ENCODE measurements around the gene BCL11B.

BCL11B gene

DNA sequence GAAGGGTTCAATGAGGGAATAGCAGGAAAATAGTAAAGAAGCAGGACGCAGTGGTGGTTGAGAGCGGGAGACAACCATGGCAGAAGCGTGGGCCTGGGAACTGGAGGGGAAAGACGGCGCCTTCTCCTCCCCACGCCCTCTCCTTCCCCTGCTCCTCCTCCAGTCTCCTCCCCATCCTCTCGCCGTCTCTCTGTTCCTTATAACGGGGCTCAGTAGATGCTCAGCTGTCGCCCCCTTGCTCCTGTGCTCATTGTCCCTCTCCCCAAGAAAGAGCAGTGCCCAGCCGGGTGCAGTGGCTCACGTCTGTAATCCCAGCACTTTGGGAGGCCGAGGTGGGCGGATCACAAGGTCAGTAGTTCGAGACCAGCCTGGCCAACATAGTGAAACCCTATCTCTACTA is 142.0 kb downstream of the BCL11B start:
- no peak for DNase-seq

GRCh38 chr14:99129211-99129696 is 142.7 kb downstream of the BCL11B start:
- DNase-seq: no peak

DNA sequence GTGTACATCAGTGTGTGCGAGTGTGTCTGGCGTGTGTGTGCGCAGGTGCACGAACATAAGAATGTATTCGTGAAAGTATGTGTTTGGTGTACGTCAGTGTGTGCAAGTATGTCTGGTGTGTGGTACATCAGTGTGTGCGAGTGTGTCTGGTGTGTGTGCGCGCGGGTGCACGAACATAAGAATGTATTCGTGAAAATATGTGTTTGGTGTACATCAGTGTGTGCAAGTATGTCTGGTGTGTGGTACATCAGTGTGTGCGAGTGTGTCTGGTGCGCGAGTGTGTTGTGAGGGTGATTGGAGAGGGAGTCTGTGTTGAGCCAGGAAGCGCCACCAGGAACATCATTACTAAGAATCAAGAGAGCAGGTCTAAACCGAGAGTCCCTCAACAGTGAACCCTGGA is 143.8 kb downstream of the BCL11B start:
- DNase-seq: no peak

DNA sequence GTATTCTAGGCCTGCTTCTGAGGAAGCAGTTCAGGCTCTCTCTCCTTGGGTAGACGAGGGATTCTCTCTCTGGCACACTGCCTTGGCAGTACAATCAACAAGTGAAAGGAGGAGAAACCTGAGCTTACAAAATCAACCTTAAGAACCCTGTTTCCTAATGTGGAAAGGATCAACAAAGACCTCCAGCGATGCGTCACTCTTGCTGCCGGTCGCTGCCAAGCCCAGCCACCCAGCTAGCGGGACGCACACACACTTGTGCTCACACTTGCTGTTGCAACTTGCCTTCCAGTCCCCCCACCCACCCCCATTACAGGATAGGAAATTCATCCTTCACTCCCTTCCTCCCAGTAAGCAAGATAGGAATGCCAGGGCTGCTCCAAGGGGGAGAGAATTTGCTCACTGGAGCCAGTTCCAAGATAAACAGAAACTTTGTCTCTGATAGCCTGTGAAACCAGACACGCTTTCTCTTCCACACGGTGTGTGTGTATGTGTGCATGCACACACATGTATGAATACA is 144.3 kb downstream of the BCL11B start:
- no peak for DNase-seq

DNA sequence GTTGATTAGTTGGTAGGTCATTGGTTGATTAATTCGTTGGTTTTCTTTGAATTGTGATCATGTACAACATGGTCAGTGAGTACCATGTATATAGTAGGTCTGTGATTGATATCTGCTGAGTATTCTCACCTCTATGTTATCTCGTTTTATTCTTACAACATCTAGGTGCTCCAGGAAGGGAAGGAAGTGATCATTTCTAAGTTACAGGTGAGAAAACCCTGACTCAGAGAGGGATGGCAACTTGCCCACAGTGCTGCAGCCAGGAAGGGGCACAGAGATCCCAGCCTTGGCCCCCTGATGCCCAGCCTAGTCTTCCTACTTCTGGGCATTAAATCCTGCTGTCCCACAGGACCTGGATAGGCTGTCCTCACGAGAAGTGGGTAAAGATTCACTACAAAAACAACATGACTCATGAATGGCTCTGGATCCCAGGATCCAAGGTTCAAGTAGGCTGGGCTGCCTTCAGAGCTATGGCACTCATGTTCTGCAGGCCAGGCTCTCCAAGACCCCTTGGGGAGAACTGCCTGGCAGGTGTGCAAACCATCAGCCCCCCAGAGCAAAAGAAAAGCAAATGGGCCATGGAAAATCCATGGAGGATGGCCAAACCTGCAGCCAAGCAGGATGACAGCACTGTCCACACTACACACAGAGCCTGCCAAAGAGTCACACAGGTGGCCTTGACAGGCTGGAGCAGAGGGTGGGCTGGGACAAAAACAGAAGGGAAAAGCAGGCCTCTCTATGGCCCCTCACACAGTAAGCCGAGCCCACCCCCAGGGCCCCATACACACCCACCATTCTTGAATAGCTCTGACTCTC is 146.2 kb downstream of the BCL11B start:
- no peak for DNase-seq

- DNase-seq: no peak
Observed at GRCh38 chr14:99125113-99125512, 146.9 kb downstream of the BCL11B start.

DNA sequence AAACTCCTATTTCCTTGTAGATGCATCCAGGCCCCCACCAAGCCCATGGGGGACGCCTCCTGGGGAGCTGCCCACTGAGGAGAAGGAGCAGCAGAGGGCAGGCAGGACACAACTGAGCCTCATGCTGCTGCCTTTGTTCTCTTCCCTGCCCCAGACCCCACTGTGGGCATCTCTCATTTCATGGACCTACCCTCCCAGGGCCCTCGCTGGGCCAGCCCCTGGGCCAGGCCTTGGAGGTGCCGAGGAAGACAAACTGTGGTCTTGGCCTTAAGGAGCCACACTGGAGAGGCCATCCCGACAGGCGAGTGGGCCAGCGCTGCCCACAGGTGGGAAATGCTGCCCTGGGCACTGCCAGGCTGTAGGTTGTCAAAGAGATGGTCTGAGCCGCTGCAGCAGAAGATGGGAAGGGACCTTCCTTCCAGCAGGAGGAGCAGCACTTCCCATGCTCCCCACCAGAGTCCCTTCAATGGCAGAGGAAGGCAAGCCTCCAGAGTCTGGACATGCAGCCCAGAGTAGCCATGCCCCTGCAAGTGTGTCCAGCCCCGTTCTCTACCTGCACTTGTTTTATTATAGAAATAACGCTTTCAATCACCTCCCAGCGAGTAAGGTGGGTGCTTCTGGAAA is 147.4 kb downstream of the BCL11B start:
- DNase-seq: no peak

GRCh38 chr14:99123208-99123870 is 148.7 kb downstream of the BCL11B start:
- no peak for DNase-seq

GRCh38 chr14:99122521-99123125 is 149.4 kb downstream of the BCL11B start:
- no peak for DNase-seq

DNA sequence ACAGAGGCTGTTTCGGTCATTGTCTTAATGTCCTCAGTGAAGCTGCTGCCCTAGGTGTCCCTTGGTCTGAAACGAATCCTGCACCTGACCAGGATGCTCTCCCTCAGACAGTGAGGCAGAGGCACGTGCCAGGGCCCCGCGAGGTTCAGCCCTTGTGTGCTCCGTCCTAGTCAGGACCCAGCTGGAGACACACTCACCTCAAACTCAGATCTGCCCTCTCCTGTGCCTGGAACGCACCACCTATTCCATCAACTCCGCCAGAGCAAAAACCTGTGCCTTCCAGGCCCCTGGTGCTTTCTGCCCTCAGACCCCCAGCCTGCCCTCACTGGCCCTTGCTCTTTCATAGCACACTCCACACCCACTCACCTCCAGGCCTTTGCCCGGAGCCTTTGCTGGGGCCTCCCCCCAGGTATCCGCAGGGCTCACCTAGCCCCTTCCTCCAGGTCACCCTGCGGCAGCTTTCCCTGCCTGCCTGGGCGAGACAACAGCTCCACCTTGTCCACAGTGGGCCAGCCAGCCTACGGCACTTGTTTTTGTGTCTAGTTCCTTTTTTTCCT is 150.6 kb downstream of the BCL11B start:
- DNase-seq: no peak

- no peak for DNase-seq
Observed at GRCh38 chr14:99120526-99121318, 151.3 kb downstream of the BCL11B start.

DNA sequence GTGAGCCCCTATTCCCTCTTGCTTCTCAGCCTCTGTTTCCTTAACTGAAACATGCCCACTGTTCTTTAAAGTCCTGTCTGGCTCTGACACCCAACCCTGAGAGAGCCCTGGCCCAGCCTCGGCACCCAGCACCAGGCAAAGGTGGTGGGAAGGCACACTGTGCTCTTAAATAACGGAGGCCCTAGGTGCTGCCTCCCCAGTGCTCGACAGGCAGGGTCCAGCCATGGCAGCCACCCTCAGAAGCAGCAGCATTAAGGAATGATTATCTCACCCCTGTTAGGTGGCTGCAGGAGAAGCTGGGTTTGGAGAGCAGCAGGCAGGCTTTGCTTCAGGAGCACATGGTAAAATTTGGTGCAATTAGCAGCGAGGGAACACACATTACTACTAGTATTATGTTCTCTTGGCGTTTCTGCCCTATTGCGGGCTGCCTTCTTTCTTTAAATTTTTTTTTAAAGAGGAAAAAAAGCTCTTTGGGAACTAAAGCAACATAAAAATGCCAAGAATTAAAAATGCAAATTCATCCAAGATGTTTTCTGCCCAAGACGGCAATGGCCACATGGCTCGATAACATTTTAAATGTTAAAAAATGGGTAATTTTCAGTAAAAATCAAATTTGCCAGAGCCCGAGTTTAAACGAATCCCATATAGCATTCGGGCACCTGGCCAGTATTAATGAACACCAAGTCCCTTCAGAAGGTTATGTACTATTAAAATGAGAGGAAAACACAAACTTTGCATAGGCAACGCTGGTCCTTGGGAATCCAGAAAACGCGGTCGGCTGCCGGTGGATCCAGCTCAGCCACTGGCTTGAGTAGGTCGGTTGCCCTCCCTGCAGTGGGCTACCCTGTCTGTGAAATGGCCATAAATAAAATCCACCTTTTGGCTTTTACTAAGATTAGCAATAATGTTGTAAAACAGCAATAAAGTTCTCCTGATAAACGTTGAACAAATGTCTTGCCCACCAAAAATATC is 152.2 kb downstream of the BCL11B start:
- no peak for DNase-seq
